Spleen (tissue), 11 donors: Measurements from ENCODE around the gene LSM3. TPM values are rescaled to one million over a fixed set of nuclear protein-coding genes. Genes with fewer than 3 reads are reported as not detected.
A peak's percentile ranks its signal among the peaks of the same experiment; 100 is the strongest.

ENCODE experiments used
- DNase-seq: peaks from one replicate; pipeline ENCODE4 v3.0.0-alpha.2; 2020
- H3K27ac ChIP-seq, 8 donors: fragments of 200-600 bp; sonication (generic) in 7 of 8; 1 replicate in 4 of 8; 2 replicates in 4 of 8; pipeline versions ENCODE4 v1.5.0 to v1.8.0; 2016 to 2021; ENCODE audit warnings: inconsistent platforms in 4 of 8, mild to moderate bottlenecking in 4 of 8, moderate library complexity in 1 of 8
- H3K27me3 ChIP-seq, 7 donors: fragments of 200-600 bp; sonication (generic) in 6 of 7; replicated peaks in 1 of 7; 1 replicate in 4 of 7; 2 replicates in 3 of 7; pipeline versions ENCODE4 v1.5.0 to v1.8.0; 2016 to 2021; ENCODE audit warnings: inconsistent platforms in 3 of 7, mild to moderate bottlenecking in 1 of 7
- H3K36me3 ChIP-seq, 6 donors: fragments of 200-600 bp; sonication (generic) in 5 of 6; 1 replicate in 4 of 6; 2 replicates in 2 of 6; pipeline versions ENCODE4 v1.5.0 to v1.8.0; 2016 to 2021; ENCODE audit warnings: inconsistent platforms in 2 of 6
- H3K4me1 ChIP-seq, 6 donors: fragments of 200-600 bp; sonication (generic) in 5 of 6; 1 replicate in 3 of 6; 2 replicates in 3 of 6; pipeline versions ENCODE4 v1.5.0 to v1.8.0; 2016 to 2021; ENCODE audit warnings: inconsistent platforms in 3 of 6
- H3K4me3 ChIP-seq, 8 donors: fragments of 200-600 bp; sonication (generic) in 7 of 8; 1 replicate in 4 of 8; 2 replicates in 4 of 8; pipeline versions ENCODE4 v1.5.0 to v1.8.0; 2016 to 2021; ENCODE audit warnings: inconsistent platforms in 4 of 8, mild to moderate bottlenecking in 4 of 8, moderate library complexity in 2 of 8
- H3K9me3 ChIP-seq, 8 donors: fragments of 200-600 bp; sonication (generic) in 7 of 8; 1 replicate in 4 of 8; 2 replicates in 4 of 8; pipeline versions ENCODE4 v1.5.0 to v1.8.0; 2016 to 2021; ENCODE audit warnings: inconsistent platforms in 4 of 8
- POLR2A ChIP-seq, 3 donors: fragments of 450-650 bp; IDR thresholded peaks; one replicate each; pipeline ENCODE4 v1.5.1; 2017; ENCODE audit warnings: antibody characterized with exemption in 3 of 3, mild to moderate bottlenecking in 1 of 3
- POLR2AphosphoS5 ChIP-seq, 3 donors: sonication (generic); formaldehyde crosslinking; IDR thresholded peaks; one replicate each; pipeline ENCODE4 v1.5.1; 2017; ENCODE audit warnings: antibody characterized with exemption in 3 of 3
- WGBS, 5 donors: extraction: QIAGEN DNeasy Blood & Tissue Kit in 3 of 5; methylation state at CpG; one replicate each; pipeline versions ENCODE4 v1.1.5 to v1.1.7; 2013 to 2018; 5-methylcytosine and 5-hydroxymethylcytosine counted together
- intact Hi-C: fragments of 100-400 bp; cut with DNase I; formaldehyde crosslinking; loops from one replicate; pipeline ENCODE4 v1.15.0; 2023; ENCODE audit warnings: low total_unique reads
- polyA plus RNA-seq, 3 donors: library from polyadenylated mRNA; stranded (reverse); fragments of 200-250 nt; gene quantifications; one replicate each; pipeline ENCODE4 v1.2.1, GENCODE V29; 2013
- total RNA-seq, 7 donors: library from RNA; depleted of rRNA in 3 of 7; stranded (reverse); fragments of >200 nt in 3 of 7; fragmentation: NEBNext Ultra II Directional in 4 of 7; extraction: Animal tissue kit (Norgen Biotek cat#: 25700) in 4 of 7; gene quantifications; one replicate each; pipeline versions ENCODE4 v1.1.0 to v1.2.1, GENCODE V29; 2016 to 2021
- TF ChIP-seq, protein P1 (sequence below), 11 experiments: fragments of 200-600 bp in 7 of 11; fragments of 450-650 bp in 4 of 11; sonication (generic) in 4 of 11; IDR thresholded peaks in 8 of 11; conservative IDR thresholded peaks in 3 of 11; 1 replicate in 7 of 11; 2 replicates in 4 of 11; pipeline versions ENCODE4 v1.4.0 to v1.8.0; 2016 to 2021; ENCODE audit warnings: antibody characterized with exemption in 11 of 11, inconsistent platforms in 4 of 11, mild to moderate bottlenecking in 1 of 11
- donor health status: healthy with polysubstance abuse.
- donor health status: DM: no; HTN: no; CAD: no; lungs with moderate emphysema.
- donor health status: DM: no; HTN: no; CAD: no.
- donor health status: Bipolar disorder and iron deficiency.
- donor health status: healthy.
- donor health status: DM: no; HTN: no; CAD: no.
- donor health status: DM: yes; HTN: yes; CAD: no.

Gene LSM3
- total and polyA plus RNA-seq, 10 donors = 7.5 to 15.8 (median 9.7) TPM

DNA sequence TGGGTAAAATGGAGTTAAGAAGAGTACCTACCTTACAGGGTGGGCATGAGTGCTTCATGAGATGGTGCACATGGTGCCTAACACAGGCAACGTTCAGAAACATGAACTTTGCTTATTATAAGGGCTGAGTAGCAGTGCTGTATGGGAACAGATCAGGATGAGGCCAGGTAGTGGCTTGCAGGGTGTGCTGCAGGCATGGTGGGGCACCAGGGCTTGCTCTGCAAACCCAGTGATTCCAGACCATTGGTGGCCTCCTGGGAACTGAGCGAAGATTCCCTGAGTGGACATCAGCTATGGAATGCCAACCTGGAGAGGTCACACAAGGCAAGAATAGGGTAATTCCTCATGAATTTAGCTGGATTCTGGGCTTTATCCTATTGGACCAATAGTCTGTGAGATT lies 37.9 kb upstream of the LSM3 start:
- WGBS, 5 donors = 82 to 93% (median 89%) methylated on average over 2 of the region's 2 CpGs
- Histone ChIP-seq H3K27ac (peak overlapping the region in 2 of 8 donors; percentile 89), H3K27me3 (no peaks in the 10 kb centered on the region), H3K4me1 (peaks cover 20 to 47% (median 38%) of the 10 kb centered on the region in 6 donors), H3K9me3 (no peaks in the 10 kb centered on the region), H3K36me3 (peaks cover 0 to 81% (median 51%) of the 10 kb centered on the region in 6 donors), H3K4me3 (no peak overlapping the region)
- no peak for DNase-seq
- TF ChIP-seq POLR2A (IDR thresholded peaks at IDR 0.05) (no peak), POLR2AphosphoS5 (IDR thresholded peaks at IDR 0.05) (no peak)
- TF ChIP-seq, protein P1, sequence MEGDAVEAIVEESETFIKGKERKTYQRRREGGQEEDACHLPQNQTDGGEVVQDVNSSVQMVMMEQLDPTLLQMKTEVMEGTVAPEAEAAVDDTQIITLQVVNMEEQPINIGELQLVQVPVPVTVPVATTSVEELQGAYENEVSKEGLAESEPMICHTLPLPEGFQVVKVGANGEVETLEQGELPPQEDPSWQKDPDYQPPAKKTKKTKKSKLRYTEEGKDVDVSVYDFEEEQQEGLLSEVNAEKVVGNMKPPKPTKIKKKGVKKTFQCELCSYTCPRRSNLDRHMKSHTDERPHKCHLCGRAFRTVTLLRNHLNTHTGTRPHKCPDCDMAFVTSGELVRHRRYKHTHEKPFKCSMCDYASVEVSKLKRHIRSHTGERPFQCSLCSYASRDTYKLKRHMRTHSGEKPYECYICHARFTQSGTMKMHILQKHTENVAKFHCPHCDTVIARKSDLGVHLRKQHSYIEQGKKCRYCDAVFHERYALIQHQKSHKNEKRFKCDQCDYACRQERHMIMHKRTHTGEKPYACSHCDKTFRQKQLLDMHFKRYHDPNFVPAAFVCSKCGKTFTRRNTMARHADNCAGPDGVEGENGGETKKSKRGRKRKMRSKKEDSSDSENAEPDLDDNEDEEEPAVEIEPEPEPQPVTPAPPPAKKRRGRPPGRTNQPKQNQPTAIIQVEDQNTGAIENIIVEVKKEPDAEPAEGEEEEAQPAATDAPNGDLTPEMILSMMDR (IDR thresholded peaks at IDR 0.05 in 8 of 11, conservative IDR thresholded peaks at IDR 0.05 in 3 of 11) = no peak
- intact Hi-C loops = no loop called here

- Histone ChIP-seq H3K27ac (peak overlapping the region in 2 of 8 donors; percentile 89), H3K9me3 (no peaks in the 10 kb centered on the region), H3K4me3 (no peak overlapping the region), H3K36me3 (peaks cover 0 to 81% (median 51%) of the 10 kb centered on the region in 6 donors), H3K4me1 (peaks cover 22 to 52% (median 42%) of the 10 kb centered on the region in 6 donors), H3K27me3 (no peaks in the 10 kb centered on the region)
- 58 to 79% (median 74%) methylated on average over 2 of the region's 2 CpGs for WGBS, 5 donors
- intact Hi-C loops = no loop called here
- TF ChIP-seq POLR2AphosphoS5 (IDR thresholded peaks at IDR 0.05) = no peak
- TF ChIP-seq POLR2A (IDR thresholded peaks at IDR 0.05) = no peak
- TF ChIP-seq, protein P1 (IDR thresholded peaks at IDR 0.05 in 8 of 11, conservative IDR thresholded peaks at IDR 0.05 in 3 of 11) = no peak
- no peak for DNase-seq
Measured at GRCh38 chr3:14141144-14141543, 37.5 kb upstream of the LSM3 start.

GRCh38 chr3:14141602-14142341 lies 36.8 kb upstream of the LSM3 start:
- intact Hi-C loops = no loop called here
- TF ChIP-seq, protein P1 (IDR thresholded peaks at IDR 0.05 in 8 of 11, conservative IDR thresholded peaks at IDR 0.05 in 3 of 11) = no peak
- TF ChIP-seq POLR2AphosphoS5 (IDR thresholded peaks at IDR 0.05) = peak in 2 of 3 donors; percentile 37 to 47
- peaks cover 0 to 81% (median 53%) of the 10 kb centered on the region in 6 donors for H3K36me3 ChIP-seq
- no peaks in the 10 kb centered on the region for H3K9me3 ChIP-seq
- H3K27me3 ChIP-seq = no peaks in the 10 kb centered on the region
- H3K4me1 ChIP-seq = peaks cover 22 to 58% (median 45%) of the 10 kb centered on the region in 6 donors
- DNase-seq = no peak
- peak overlapping the region in 6 of 8 donors; percentile 32 to 89 (median 88) for H3K27ac ChIP-seq
- WGBS, 5 donors = 80 to 89% (median 85%) methylated on average over 15 to 19 of the region's 19 CpGs
- no peak overlapping the region for H3K4me3 ChIP-seq

DNA sequence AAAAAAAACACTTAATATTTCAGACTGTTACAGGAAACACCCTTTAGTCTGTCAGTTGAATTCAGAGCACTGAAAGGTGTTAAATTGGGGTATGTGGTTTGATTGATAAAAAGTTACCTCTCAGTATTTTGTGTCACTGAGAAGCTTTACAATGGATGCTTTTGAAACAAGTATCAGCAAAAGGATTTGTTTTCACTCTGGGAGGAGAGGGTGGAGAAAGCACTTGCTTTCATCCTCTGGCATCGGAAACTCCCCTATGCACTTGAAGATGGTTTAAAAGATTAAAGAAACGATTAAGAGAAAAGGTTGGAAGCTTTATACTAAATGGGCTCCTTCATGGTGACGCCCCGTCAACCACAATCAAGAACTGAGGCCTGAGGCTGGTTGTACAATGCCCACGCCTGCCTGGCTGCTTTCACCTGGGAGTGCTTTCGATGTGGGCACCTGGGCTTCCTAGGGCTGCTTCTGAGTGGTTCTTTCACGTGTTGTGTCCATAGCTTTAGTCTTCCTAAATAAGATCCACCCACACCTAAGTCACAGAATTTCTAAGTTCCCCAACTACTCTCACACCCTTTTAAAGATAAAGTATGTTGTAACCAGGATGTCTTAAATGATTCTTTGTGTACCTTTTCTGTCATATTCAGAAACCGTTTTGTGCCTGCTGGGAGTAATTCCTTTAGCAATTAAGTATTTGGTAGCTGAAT lies 35.9 kb upstream of the LSM3 start:
- TF ChIP-seq, protein P1 (IDR thresholded peaks at IDR 0.05 in 8 of 11, conservative IDR thresholded peaks at IDR 0.05 in 3 of 11) = no peak
- TF ChIP-seq POLR2AphosphoS5 (IDR thresholded peaks at IDR 0.05) = peak in 2 of 3 donors; percentile 10 to 17
- no peak for DNase-seq
- intact Hi-C loops = no loop called here
- peak overlapping the region in 7 of 8 donors; percentile 85 to 90 (median 88) for H3K27ac ChIP-seq
- no peaks in the 10 kb centered on the region for H3K27me3 ChIP-seq
- peaks cover 22 to 67% (median 49%) of the 10 kb centered on the region in 6 donors for H3K4me1 ChIP-seq
- 71 to 76% (median 72%) methylated on average over 8 of the region's 8 CpGs for WGBS, 5 donors
- no peaks in the 10 kb centered on the region for H3K9me3 ChIP-seq
- no peak overlapping the region for H3K4me3 ChIP-seq
- peaks cover 0 to 81% (median 57%) of the 10 kb centered on the region in 6 donors for H3K36me3 ChIP-seq
